GM18858 (cell line): ENCODE data around the gene TANK.

Experiments
- ATAC-seq: cut with Tn5 transposase; IDR thresholded peaks from one replicate; pipeline ENCODE4 v1.9.1; 2021; ENCODE audit not compliant: unreplicated experiment

Gene TANK, protein sequence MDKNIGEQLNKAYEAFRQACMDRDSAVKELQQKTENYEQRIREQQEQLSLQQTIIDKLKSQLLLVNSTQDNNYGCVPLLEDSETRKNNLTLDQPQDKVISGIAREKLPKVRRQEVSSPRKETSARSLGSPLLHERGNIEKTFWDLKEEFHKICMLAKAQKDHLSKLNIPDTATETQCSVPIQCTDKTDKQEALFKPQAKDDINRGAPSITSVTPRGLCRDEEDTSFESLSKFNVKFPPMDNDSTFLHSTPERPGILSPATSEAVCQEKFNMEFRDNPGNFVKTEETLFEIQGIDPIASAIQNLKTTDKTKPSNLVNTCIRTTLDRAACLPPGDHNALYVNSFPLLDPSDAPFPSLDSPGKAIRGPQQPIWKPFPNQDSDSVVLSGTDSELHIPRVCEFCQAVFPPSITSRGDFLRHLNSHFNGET

DNA sequence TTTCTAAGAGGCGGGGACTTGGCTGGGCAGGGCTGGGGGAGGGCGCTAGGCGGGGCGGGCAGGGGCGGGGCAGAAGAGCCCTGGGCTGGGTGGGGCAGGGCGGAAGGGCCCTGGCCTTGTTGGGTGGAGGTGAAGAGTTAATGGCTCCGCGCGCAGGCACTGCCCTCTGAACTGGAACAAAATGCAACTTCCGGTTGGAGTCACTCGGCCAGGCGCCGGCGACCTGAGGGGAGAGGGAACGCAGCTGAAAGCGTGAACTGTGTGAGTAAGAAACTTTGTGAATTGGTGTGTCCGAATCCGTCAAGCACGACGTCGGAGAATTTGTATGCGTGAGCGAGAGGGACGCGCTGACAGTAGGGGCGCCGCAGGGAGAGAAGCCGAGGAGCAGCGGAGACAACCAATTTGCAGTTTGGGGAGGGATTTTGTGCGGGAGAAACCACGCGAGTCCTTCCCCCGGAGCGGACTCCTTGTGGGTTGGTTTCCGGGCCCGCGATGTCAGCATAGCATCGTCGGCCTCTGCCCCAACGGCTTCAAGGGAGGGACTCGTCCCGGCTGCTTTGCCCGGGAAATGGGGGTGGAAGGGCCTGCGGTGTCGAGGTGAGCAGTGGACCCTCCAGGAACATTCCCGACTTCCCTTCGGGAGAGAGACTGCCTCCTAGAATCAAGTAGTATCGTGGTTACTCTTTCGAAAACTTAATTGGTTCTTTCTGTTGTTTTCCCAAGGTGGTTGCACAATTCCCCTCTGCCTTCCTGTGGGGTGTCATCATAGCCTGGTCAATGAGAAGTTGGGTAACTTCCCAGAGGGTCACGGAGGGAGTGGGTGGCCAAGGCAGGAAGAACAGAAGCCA lies at the start of gene TANK:
Gene TANK, plus strand, starts transcription at position 203 of the 848 bp plus-strand sequence. CDS start 19,235 bp downstream, outside the sequence.
- ATAC-seq: peak; percentile 81

DNA sequence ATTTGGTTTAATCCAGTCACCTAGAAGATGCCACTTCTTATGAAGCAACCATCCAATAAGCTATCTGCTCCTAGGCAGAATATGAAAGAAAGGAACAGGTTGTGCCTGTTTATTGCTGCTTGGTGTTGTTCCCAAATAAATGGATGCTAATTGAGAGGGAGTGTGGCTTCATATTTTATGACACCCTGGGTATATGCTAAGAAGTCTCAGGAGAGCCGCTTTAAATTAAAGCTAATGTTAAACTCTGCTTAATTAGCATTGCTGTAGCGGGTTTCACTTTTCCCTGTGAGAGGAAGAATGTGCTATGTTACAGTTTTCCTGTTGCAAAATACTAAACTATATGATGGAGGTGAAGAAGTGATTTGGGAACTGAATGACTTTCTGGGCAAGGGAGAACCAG lies 48.7 kb upstream of the TANK start:
- no peak for ATAC-seq

DNA sequence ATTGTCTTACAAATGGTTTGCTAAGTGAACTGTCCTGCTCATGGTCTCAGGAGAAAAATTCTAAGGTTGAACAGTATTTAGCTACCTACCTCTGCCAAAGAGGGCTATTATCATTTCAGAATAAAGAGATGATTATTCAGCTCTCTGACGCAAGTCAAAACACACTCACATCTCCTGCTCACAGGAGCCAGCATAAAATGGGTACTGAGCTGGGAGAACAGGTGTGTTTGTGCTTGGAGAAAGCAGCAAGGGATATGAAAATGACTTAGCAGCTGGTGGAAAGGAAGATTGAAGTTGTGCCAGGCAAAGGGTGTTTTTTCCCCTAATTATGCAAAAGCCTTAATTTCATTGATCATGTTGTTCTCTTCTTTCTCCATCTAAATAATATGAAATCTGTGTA lies 47.3 kb upstream of the TANK start:
- ATAC-seq: no peak

DNA sequence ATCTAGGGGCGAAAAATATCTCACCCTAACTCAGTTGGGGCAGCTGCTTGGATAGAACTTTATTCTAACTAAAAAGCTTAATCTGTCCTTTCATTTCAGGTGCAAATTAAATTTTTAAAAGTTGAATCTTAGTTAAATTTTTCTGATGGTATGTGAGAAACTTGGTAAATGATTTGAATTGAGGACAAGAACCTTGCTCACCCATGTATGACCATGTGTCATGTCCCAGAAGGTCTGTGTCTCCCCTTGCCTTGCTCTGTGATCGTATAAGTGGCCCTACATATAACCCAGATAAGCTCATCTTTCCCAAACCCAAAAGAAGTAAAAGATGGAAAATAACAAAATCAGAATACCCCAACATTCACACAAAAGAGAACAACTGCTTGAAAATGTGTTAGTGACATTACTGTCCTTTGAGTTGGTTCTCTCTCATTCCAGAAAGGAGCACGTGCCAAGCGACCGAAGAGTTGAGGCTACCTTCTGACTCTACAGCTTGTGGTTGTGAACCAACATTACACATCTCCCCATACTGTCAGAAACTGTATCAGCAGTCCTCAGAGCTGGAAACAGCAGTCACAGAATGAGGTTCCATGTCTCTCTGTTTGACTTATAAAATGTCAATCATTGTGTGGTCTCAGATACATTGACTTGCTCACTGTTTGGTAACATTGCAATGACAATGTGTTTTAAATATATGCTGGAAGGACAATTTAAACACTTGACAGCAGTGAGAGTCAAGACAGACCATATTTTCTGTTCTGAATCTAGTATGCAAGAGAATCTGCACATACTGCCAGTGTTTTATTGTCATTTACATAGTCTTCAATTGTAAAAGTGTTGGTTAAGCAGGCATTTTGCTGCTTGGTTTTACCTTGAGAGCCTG lies 46.3 kb upstream of the TANK start:
- no peak for ATAC-seq

DNA sequence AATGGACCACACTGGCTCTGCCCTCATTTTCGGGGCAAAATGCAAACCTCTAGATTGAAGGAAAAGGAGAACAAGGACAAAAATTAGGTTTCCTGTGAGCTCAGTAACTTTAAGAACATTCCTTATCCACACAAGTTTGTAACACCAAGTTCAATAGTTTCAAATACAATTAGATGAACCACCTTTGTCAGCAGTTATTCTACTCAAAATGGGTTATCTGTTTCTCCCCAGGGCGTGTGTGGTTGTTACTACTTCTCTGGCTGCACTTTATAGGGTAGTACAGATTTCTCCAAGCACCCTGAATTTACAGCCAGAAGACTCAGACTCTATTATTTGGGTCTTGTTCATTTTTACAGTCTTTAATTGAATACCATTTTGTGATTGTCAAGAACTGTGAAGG lies 45.0 kb upstream of the TANK start:
- ATAC-seq: no peak

DNA sequence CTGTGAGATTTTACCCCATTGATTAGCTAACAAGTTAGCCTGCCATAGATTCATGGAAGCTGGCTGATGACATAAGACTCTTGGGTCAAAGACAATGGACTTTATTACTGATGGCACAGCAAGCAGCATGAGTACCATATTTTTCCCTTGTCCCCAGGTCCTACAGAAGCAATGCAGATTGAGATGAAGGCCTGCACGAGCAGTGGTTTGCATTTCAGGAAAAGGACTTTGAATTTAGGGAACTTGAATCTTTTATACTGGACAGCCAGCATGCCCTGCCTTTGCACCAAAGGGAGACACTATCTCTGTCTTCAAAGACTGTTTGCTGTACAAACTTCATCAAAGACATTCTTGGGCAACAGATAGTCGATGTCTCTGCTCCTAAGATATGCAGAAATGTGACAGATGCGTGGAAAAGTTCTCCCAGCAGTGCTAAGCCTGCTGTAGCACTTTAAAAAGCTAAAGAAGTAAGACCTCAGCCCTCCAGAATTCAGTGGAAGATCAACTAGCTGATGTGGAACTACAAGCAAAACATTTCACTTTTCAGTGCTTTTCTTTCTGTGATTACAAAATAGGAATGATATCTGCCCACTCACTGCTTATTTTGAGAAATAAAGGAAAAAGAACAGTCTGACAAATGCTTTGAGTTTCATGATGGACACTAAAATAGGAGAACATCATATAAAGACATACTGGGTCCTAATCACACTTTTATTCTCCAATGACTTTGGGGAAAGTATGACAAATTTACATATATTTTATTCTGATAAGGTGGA lies 44.4 kb upstream of the TANK start:
- ATAC-seq: no peak

DNA sequence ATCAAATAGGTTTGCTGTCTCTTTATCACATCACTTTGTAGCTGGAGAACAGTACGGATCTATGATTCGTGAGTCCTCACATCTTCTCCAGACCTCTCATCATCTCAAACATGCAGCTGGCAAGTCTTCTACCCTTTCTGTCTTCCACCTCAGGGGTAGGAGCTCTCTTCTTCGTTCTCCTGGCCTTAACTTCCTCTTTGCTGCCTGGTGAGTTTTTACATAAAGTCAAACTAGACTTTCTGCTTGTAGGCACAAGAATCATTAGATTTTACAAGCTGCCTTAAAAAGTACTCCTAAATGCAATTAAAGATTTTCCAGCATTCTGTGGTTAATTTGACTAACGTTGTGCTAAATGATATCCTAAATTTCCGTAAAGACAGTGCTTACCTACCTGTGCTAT lies 43.7 kb upstream of the TANK start:
- no peak for ATAC-seq

DNA sequence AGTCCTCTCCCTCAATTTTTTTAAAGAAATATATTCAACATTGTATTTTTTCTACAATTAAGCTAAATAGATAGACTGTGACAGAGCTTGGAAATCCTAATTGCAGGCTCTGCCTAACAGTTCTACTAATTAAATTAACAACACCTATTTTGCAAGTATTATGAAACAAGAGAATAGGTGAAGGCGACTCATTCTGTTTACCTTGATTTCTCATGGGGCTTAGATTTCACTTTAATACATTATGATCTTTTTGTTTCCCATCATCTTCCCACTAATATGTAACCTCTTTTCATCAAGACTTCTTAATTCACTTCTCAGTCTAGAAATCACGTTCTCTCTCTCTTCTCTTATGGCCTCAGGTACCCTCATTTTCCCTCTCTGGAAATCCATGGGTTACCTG lies 42.7 kb upstream of the TANK start:
- ATAC-seq: no peak

DNA sequence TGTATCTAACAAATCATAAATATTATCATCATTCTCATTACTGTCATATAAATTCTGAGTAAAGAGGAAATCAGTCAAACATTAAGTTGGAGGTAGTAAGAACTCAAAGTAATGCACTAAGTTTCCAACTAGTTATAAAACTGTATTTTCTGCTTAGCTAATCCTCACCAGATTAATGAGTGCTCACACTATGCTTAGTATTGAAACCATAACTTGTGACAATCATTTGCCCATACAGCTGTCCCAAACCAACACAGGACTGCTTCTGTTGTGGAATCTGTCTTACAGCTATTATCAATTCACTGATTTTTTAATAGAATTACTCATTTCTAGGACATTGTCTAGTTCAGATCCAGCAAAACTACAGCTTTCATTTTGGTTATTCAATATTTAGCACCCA lies 41.5 kb upstream of the TANK start:
- ATAC-seq: no peak

DNA sequence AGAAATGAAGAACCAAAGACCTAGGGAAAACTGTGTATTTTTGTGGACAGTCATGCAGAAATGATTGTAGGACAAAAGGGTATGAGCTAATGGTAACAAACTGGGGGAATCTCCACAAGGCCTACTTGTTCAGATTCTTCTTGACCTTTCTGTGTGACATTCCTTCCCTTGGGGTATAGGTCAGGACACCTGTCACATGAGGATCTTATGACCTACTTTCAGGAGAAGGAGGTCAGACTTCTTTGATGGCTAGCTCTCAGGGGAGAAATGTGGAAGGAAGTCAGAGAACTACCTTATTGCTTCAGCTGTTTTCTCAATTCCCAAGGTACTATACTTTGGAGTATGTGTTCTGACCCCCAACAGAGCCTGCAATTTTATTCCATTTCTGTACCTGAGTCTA lies 40.7 kb upstream of the TANK start:
- ATAC-seq: no peak

DNA sequence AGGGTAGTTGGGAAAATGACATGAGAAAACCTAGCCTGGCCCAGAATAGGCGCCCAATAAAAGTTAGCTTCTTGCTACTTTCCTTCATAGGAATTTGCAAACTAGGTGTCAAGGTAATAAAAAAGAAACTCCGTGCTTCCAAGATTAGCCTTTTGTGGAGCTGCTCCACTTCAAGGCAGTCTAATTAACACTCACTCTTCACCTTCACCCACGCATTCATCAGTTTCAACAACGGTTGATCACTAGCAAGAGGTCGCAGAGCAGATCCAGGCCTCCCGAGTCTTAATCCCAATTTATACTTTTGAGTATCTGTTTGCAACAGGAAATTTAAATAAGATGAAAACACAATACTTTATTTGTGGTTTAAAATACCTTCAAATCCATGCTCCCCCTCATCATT lies 39.5 kb upstream of the TANK start:
- ATAC-seq: no peak

DNA sequence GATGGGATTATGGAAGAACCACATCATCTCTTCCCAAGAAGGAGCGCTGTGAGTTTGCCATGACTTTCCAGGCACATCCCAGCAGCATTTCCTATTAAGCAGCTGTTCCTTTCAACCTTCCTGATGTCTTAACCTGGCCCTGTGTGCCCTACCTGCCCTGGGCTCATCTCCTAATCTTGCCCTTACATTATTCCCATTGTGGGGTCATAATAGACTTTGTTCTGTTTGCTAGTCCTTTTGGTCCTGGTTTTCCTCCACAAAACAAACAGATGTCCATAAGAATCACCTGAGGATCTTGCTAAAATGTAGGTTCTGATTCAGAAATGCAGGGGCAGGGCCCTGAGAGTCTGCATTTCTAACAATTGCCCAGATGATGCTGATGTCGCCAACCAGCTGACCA lies 38.6 kb upstream of the TANK start:
- ATAC-seq: no peak

DNA sequence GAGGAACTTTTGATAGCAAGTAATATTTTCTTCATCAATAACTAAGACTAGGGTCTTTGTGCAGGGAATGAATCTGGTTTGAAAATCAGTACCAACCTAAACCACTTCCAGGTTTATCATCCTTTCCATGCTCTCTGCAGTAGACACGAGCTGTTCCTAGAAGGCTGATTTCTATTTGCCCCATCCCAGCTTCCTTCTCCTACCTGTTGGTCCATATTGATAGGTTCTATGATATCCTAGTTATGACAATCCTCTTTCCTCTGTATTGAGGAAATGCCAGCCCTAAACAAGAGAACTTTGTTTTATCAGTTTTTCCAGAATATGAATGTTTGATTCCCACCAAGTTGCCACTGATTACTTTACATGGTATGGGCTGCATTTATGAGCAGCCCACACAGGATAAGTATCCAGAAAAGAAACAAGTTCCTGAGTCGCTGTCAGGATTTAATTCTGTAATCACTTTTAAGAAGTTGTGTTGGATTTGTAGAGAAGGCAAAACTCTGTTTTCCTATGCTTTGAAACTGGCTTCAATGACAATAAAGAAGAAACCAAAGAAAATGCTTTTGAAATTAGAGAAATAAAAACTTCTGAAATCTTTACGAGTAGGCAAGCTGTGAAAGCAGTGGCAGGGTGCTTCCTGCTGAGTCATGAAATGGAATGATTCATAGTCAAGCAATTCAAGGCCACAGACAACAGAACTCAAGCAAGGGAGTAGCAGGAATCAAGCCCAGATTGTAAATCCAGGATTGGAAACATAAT lies 37.3 kb upstream of the TANK start:
- ATAC-seq: peak; percentile 71

DNA sequence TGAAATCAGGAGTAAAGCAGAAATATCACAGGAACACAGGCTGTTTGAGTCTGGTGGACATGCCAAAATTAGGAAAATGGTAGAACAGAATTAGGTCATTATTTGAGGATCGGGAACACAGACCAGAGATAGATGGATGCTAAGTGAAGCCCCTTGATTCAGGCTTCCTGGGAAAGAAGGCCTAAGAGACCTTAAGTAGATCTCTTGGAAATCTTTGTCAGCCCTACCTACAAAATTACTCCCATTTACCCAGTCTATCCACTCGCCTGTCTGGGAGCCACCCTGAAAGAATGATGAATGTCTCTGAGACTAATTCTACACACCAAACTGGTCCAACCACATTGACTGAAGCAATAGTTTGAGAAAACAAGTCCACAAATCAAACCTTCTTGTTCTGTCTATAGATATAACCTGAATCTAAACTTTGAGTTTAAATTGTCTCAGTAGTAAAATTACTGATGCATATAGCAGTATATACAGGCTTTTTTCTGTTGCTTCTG lies 36.6 kb upstream of the TANK start:
- ATAC-seq: no peak

DNA sequence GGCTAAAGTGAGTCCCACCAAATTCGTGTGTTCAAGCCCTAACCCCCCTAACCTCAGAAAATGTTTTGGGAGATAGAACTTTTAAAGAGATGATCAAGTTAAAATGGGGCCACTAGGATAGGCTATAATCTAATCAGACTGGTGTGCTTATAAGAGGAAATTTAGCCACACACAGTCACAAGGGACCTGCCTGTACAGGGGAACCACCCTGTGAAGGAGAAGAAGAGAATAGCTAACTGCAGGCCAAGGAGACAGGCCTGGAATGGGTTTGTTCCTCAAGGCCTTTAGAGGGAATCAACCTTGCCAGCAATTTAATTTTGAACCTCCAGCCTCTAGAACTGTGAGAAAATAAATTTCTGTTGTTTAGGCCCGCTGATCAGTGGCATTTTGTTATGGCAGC lies 36.0 kb upstream of the TANK start:
- ATAC-seq: peak; percentile 37

DNA sequence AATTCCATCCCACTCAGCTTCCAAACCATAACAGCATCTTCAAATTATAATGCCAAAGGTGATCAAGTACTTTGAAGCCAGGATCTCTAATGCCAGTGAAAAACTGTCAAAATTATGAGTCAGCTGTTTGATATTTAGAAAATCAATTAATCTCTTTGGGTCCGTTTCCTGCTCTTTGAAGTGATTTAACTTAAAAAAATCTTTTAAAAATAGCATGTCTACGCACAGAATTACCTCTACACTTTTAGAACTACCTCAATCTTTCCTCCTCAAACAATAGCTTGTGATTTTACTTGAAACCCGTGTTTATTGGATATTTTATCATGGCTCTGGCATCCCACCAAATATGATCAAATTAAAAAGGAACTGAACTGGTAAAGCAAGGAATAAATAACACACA lies 31.3 kb upstream of the TANK start:
- ATAC-seq: no peak

DNA sequence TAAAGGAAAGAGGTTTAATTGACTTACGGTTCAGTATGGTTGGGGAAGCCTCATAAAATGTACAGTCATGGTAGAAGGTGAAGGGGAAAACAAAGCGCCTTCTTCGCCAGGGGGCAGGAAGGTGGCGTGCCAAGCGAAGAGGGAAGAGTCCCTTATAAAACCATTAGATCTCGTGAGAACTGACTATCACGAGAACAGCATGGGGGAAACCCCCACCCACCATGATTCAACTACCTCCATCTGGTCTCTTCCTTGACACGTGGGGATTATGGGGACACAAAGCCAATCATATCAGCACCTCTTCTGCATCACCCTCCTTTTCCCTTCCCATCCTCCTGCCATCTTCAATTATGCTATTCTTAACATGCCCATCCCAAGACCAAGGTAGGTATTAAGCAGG lies 29.9 kb upstream of the TANK start:
- no peak for ATAC-seq

DNA sequence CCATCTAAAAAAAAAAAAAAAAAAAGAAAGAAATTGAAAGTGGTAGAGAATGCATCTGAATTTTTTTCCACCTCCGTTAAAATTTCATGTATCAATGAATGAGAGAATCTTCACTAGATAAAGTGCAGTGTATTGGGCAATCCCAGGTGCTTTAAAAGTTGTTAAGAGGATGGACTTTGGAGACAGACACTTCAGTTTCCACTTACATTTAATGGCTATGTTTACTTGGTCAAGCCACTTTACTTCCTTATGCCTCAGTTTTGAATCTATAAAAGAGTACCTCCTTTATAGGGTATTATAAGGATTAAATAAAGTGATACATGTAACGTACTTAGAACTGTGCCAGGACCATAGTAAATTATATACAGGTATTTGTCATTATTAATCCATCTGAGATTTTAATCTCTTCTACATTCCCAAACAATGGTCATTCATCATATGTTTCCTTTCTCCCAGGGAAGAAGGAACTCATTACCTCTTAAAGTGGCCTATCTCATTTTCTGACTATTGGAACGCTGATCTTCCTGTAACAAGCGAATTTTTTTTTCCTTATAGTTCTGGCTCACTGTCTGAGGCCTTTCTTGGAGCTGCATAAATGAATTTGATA lies 29.1 kb upstream of the TANK start:
- ATAC-seq: no peak

DNA sequence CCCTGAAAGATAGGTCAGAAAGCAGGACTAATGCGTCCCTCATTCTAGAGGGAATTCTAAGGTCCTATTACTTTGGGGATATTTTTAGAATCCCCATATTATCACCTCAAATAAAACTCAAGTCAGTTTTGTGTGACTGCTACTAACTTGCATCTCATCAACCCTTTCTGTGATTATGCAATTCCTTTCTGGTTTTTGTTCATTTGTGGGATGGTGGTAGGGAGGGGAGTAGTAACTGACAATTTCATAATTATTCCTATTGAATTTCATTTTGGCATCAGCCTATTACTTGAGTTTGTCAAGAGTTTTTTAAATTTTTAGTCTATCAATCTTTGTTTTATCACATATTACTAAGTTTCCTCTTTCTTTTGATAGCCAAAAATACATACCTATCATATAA lies 28.4 kb upstream of the TANK start:
- ATAC-seq: no peak
